ENCODE data around the gene SCMH1.
"Not testable (repeated sequence)": the region's sequence is repeated elsewhere in the genome, so short reads cannot be mapped to it uniquely, and the experiment has no call there.

Gene SCMH1

DNA sequence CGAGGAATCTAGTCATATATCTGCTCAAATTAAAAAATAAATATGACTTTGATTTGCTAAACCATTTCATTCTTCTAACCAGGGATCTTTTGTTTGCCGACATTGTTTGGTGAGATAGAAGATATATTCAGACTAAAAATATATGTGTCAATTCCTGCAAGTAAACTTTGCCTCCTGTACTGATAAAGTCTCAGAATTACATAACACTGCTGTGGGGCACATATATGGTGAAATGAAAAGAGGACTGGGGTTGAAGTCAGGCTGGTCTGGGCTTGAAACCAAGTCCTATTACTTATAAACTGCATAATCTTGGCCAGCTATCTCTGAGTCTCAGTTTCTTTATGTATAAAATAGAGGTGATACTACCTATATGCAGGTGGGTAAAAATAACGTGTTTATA lies 9.8 kb downstream of the SCMH1 start:
- no peaks in the 10 kb centered on the region for H3K36me3 ChIP-seq (replicated peaks; ENCODE audit: low read depth, low read length)
- no peaks in the 10 kb centered on the region for H3K9me3 ChIP-seq (ENCODE audit: insufficient read depth, low read length)
- H3K79me2 ChIP-seq (ENCODE audit: low read length): peaks cover 79% of the 10 kb centered on the region
- H3K4me1 ChIP-seq (ENCODE audit: low read length): no peaks in the 10 kb centered on the region
- no peak overlapping the region for H3K9ac ChIP-seq (ENCODE audit: low read length)
- no peak overlapping the region for H3K27ac ChIP-seq (ENCODE audit: low read length)
- H3K4me3 ChIP-seq (ENCODE audit: low read length): no peak overlapping the region
- no peaks in the 10 kb centered on the region for H3K27me3 ChIP-seq (ENCODE audit: low read depth, low read length)
- peaks cover 19% of the 10 kb centered on the region for H4K20me1 ChIP-seq (ENCODE audit: insufficient read depth, low read length)
- H2AFZ ChIP-seq (ENCODE audit: low read depth, low read length): no peak overlapping the region
- TF ChIP-seq, protein P1, sequence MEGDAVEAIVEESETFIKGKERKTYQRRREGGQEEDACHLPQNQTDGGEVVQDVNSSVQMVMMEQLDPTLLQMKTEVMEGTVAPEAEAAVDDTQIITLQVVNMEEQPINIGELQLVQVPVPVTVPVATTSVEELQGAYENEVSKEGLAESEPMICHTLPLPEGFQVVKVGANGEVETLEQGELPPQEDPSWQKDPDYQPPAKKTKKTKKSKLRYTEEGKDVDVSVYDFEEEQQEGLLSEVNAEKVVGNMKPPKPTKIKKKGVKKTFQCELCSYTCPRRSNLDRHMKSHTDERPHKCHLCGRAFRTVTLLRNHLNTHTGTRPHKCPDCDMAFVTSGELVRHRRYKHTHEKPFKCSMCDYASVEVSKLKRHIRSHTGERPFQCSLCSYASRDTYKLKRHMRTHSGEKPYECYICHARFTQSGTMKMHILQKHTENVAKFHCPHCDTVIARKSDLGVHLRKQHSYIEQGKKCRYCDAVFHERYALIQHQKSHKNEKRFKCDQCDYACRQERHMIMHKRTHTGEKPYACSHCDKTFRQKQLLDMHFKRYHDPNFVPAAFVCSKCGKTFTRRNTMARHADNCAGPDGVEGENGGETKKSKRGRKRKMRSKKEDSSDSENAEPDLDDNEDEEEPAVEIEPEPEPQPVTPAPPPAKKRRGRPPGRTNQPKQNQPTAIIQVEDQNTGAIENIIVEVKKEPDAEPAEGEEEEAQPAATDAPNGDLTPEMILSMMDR (IDR thresholded peaks at IDR 0.05; ENCODE audit: low read depth, low read length): no peak
- TF ChIP-seq EZH2phosphoT487 (IDR thresholded peaks at IDR 0.05; ENCODE audit: low read depth): no peak
- no peak overlapping the region for H3K4me2 ChIP-seq (ENCODE audit: low read length)

DNA sequence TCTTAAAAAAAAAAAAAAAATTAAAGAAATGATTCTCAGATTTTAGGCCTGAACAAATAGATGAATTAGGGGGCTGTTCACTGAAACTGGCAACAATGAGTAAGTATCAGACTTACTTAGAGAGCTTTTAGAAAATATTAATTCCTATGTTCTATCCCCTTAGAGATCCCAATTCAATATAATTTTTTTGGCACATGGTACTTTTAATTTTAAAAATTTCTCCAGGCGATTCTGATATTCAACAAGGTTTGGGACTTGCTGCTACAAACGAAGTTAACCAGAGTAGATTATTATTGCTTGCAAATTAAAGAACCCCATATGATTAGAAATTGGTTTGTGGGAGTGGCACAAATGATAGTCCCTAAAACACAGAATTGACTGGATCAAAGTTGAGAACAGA lies 11.4 kb downstream of the SCMH1 start:
- Histone ChIP-seq H3K4me3 (ENCODE audit: low read length) (no peak overlapping the region), H3K27ac (ENCODE audit: low read length) (no peak overlapping the region), H3K4me2 (ENCODE audit: low read length) (no peak overlapping the region), H3K9me3 (ENCODE audit: insufficient read depth, low read length) (no peaks in the 10 kb centered on the region), H2AFZ (ENCODE audit: low read depth, low read length) (no peak overlapping the region), H3K79me2 (ENCODE audit: low read length) (peaks cover 74% of the 10 kb centered on the region), H3K36me3 (replicated peaks; ENCODE audit: low read depth, low read length) (no peaks in the 10 kb centered on the region), H3K9ac (ENCODE audit: low read length) (no peak overlapping the region), H3K4me1 (ENCODE audit: low read length) (no peaks in the 10 kb centered on the region), H3K27me3 (ENCODE audit: low read depth, low read length) (no peaks in the 10 kb centered on the region), H4K20me1 (ENCODE audit: insufficient read depth, low read length) (peaks cover 13% of the 10 kb centered on the region)
- TF ChIP-seq, protein P1 (IDR thresholded peaks at IDR 0.05; ENCODE audit: low read depth, low read length): no peak
- TF ChIP-seq EZH2phosphoT487 (IDR thresholded peaks at IDR 0.05; ENCODE audit: low read depth): no peak

DNA sequence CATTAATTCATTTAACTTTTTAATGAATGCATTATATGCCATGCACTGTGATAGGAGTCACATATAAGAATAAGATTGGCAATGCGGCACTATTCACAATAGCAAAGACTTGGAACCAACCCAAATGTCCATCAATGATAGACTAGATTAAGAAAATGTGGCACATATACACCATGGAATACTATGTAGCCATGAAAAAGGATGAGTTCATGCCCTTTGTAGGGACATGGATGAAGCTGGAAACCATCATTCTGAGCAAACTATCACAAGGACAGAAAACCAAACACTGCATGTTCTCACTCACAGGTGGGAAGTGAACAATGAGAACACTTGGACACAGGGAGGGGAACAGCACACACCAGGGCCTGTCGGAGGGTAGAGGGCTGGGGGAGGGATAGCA lies 12.9 kb downstream of the SCMH1 start:
- H3K27ac ChIP-seq (ENCODE audit: low read length); H3K9me3 ChIP-seq (ENCODE audit: insufficient read depth, low read length); H3K27me3 ChIP-seq (ENCODE audit: low read depth, low read length); H2AFZ ChIP-seq (ENCODE audit: low read depth, low read length); H3K36me3 ChIP-seq (replicated peaks; ENCODE audit: low read depth, low read length); H3K4me2 ChIP-seq (ENCODE audit: low read length); H3K9ac ChIP-seq (ENCODE audit: low read length); H3K4me1 ChIP-seq (ENCODE audit: low read length); H3K4me3 ChIP-seq (ENCODE audit: low read length): not testable (repeated sequence)
- Histone ChIP-seq H4K20me1 (ENCODE audit: insufficient read depth, low read length) (peaks cover 22% of the 10 kb centered on the region), H3K79me2 (ENCODE audit: low read length) (peaks cover 80% of the 10 kb centered on the region)

DNA sequence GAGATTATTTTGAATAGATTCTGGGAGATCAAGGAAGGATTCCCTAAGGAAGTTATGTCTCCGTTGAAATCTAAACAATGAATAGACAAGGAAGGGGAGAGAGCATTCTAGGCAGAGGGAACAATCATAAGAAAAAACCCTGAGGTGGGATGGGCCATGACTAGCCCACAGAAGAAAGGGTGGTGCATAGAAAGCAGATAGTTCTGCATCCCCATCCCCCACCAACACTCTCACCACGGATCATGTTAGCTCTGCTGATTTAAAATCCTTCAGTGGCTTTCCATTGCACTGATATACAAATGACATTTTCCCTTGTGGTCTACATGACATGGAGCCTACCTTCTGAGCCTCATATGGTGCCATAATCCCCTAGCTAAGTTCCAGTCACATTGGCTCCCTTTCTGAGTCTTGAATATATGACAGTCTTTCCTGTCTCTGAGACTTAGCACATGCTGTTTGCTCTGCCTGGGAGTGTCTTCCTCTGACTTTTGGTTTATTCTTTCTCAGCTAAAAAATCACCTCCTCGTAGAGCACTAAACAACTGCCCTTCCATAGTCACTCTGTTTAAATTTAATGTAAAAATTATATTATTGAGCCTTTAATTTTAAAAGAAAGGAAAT lies 15.2 kb downstream of the SCMH1 start:
- Histone ChIP-seq H2AFZ (ENCODE audit: low read depth, low read length) (no peak overlapping the region), H3K4me2 (ENCODE audit: low read length) (no peak overlapping the region), H3K9ac (ENCODE audit: low read length) (no peak overlapping the region), H3K4me1 (ENCODE audit: low read length) (peaks cover 5% of the 10 kb centered on the region; the same call in 1 of the 2 replicates), H3K4me3 (ENCODE audit: low read length) (no peak overlapping the region), H3K9me3 (ENCODE audit: insufficient read depth, low read length) (no peaks in the 10 kb centered on the region), H3K36me3 (replicated peaks; ENCODE audit: low read depth, low read length) (no peaks in the 10 kb centered on the region), H3K27ac (ENCODE audit: low read length) (no peak overlapping the region), H3K79me2 (ENCODE audit: low read length) (peaks cover 76% of the 10 kb centered on the region), H3K27me3 (ENCODE audit: low read depth, low read length) (no peaks in the 10 kb centered on the region), H4K20me1 (ENCODE audit: insufficient read depth, low read length) (peaks cover 16% of the 10 kb centered on the region; the same call in 1 of the 2 replicates)
- no peak for TF ChIP-seq EZH2phosphoT487 (IDR thresholded peaks at IDR 0.05; ENCODE audit: low read depth)

DNA sequence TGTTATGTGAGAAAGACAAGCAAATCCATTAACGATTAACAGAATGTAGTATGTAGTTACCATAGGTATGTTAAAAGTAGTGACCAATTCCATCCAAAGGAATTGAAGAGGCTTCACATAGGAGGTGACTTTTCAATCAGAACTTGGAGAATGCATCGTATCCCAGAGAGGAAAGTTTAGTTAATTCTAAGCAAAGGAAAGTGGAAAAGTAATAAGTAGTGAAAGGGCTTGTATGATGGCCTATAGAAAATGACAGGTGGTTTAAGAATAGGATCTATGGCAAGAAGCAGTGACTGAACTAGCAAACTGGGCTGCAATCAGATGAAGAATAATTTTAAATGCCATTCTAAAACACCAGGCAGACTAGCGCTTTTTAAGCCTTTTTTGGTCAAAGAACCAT lies 16.6 kb downstream of the SCMH1 start:
- H3K9me3 ChIP-seq (ENCODE audit: insufficient read depth, low read length): no peaks in the 10 kb centered on the region
- peaks cover 7% of the 10 kb centered on the region for H3K36me3 ChIP-seq (replicated peaks; ENCODE audit: low read depth, low read length)
- H4K20me1 ChIP-seq (ENCODE audit: insufficient read depth, low read length): peaks cover 13% of the 10 kb centered on the region; the same call in 1 of the 2 replicates
- no peak for TF ChIP-seq EZH2phosphoT487 (IDR thresholded peaks at IDR 0.05; ENCODE audit: low read depth)
- TF ChIP-seq, protein P1 (IDR thresholded peaks at IDR 0.05; ENCODE audit: low read depth, low read length): no peak
- peaks cover 75% of the 10 kb centered on the region for H3K79me2 ChIP-seq (ENCODE audit: low read length)
- no peaks in the 10 kb centered on the region for H3K27me3 ChIP-seq (ENCODE audit: low read depth, low read length)
- no peak overlapping the region for H2AFZ ChIP-seq (ENCODE audit: low read depth, low read length)
- no peak overlapping the region for H3K27ac ChIP-seq (ENCODE audit: low read length)
- peaks cover 5% of the 10 kb centered on the region; the same call in 1 of the 2 replicates for H3K4me1 ChIP-seq (ENCODE audit: low read length)
- no peak overlapping the region for H3K4me2 ChIP-seq (ENCODE audit: low read length)
- no peak overlapping the region for H3K9ac ChIP-seq (ENCODE audit: low read length)
- no peak overlapping the region for H3K4me3 ChIP-seq (ENCODE audit: low read length)

Measured in OCI-LY3 (cell line).